Neural progenitor cell (in vitro differentiated cells): ENCODE data around the gene MAP3K2.

Experiments
- CTCF ChIP-seq: fragments of 200-600 bp; sonication (generic); IDR thresholded peaks from 2 replicates; pipeline ENCODE4 v1.5.1; 2017; ENCODE audit warnings: antibody characterized with exemption, mild to moderate bottlenecking
- EZH2phosphoT487 ChIP-seq: fragments of 200-600 bp; sonication (generic); IDR thresholded peaks from 2 replicates; pipeline ENCODE4 v1.6.1; 2017; ENCODE audit warnings: antibody characterized with exemption

- TF ChIP-seq CTCF = no peak
- no peak for TF ChIP-seq EZH2phosphoT487
Observed at GRCh38 chr2:127255146-127255545, 132.6 kb downstream of the MAP3K2 start.
